Cerebellar cortex (tissue), 1 donor: ENCODE results near the gene TLE2.

Experiments used
- DNase-seq: peaks from one replicate; pipeline ENCODE4 v3.0.0-alpha.2; 2015; ENCODE audit warnings: low spot score

The TLE2 gene

DNA sequence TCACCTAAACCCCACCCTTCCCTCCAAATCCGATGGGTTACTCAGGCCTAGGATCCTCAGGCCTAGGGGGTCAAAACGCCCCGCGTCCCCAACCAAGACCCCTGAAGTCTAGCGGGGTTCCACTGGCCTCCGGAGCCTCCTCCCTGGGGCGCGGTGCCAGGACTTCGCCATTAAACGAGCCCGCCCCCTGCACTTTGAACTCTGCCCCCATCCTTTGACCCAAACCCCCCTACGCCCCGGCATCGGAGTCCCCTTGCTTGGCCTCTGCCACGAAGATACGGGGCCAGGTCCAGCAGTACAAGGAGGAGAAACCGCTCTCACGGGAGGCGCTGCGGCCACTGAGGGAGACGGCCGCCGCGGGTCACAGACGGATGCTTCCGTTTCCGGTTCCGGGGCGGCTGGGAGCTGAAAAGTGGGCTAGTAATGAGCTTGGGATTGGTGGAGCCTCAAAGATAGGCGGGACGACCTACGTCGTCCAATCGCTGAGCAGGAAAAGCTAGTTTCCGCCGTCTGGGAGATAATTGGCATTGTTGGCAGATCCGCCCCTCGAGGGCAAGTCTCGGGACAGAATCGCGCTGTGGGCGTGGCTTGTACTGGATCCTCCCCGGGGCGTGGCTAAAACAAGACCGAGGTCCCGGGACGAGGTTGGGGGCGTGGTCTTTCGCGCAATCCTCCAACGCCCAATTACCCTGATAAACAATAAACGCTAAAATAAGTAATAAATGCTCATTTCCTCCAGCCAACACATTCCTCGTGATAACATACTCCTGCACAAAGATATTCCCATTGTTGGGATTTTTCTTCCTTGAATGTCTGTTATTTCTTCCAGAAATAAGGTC, 78.6 kb downstream of the TLE2 start:
- peak; percentile 100 for DNase-seq

DNA sequence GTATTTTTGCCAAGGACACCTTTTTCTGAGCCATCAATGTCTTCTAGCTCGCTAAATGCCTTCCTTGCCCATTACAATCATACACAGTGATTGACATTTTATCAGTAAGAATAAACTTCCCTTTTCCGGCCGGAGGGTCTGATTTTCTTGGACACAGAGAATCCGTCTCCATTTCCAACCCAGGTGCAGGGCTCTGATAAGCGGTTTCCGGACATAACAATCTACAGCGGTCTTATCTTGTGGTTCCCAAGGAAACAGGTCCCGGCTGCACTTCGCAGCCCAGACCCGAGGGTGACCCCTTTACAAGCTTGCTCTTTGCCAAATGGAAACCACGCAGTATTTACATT, 79.2 kb downstream of the TLE2 start:
- no peak for DNase-seq
